OCI-LY7 (cell line): ENCODE data around the gene SLC35F1. TPM values are rescaled to one million over a fixed set of nuclear protein-coding genes. Genes with fewer than 3 reads are reported as not detected.

Source experiments
- BruUV-seq: library from RNA; stranded (reverse); fragments of 400-500 nt; replicated peaks from 2 replicates; lab custom pipeline; 2021; lab: Mats Ljungman, UMichigan
- CTCF ChIA-PET: fragments of 300-600 bp; sonication (Branson Sonifier 250); formaldehyde crosslinking; loops from one replicate; lab custom pipeline; 2022; ENCODE audit warnings: antibody characterized with exemption; ENCODE audit not compliant: unreplicated experiment; lab: Charles Lee
- POLR2A ChIA-PET: fragments of 300-600 bp; sonication (Branson Sonifier 250); formaldehyde crosslinking; loops from one replicate; lab custom pipeline; 2022; ENCODE audit warnings: antibody characterized with exemption; lab: Charles Lee
- DNase-seq: peaks from one replicate; pipeline ENCODE4 v3.0.0-alpha.2; 2015; ENCODE audit warnings: low spot score
- H2AFZ ChIP-seq: fragments of 200-600 bp; sonication (generic), shearing (Covaris generic); 2 replicates; pipeline ENCODE4 v1.6.1; 2014; ENCODE audit warnings: mild to moderate bottlenecking, antibody characterized with exemption, low read length, moderate library complexity
- H3K27ac ChIP-seq: fragments of 200-600 bp; sonication (generic); 2 replicates; pipeline ENCODE4 v1.5.1; 2014; ENCODE audit warnings: mixed run types, low read depth, mild to moderate bottlenecking, moderate library complexity, low read length, inconsistent platforms; ENCODE audit not compliant: poor library complexity, severe bottlenecking
- H3K36me3 ChIP-seq: fragments of 200-600 bp; sonication (generic); 2 replicates; pipeline ENCODE4 v1.6.1; 2014; ENCODE audit warnings: mild to moderate bottlenecking, antibody characterized with exemption, low read length, moderate library complexity, mixed read lengths; ENCODE audit not compliant: insufficient read depth
- H3K4me1 ChIP-seq: fragments of 200-600 bp; sonication (generic); 2 replicates; pipeline ENCODE4 v1.5.1; 2014; ENCODE audit warnings: mild to moderate bottlenecking, low read length; ENCODE audit not compliant: insufficient read depth, poor library complexity, severe bottlenecking
- H3K4me2 ChIP-seq: fragments of 200-600 bp; sonication (generic); 2 replicates; pipeline ENCODE4 v1.6.1; 2014; ENCODE audit warnings: mild to moderate bottlenecking, low read length
- H3K4me3 ChIP-seq: fragments of 200-600 bp; sonication (generic); 2 replicates; pipeline ENCODE4 v1.5.1; 2014; ENCODE audit warnings: mild to moderate bottlenecking, low read depth, low read length; ENCODE audit not compliant: poor library complexity, severe bottlenecking
- H3K79me2 ChIP-seq: fragments of 200-600 bp; sonication (generic); 2 replicates; pipeline ENCODE4 v1.6.1; 2016; ENCODE audit warnings: low read depth, mild to moderate bottlenecking, low read length, moderate library complexity, mixed read lengths; ENCODE audit not compliant: insufficient read depth
- H3K9me2 ChIP-seq: fragments of 200-600 bp; sonication (generic); 2 replicates; pipeline ENCODE4 v1.6.1; 2016; ENCODE audit warnings: mild to moderate bottlenecking, low read length, mixed read lengths; ENCODE audit not compliant: insufficient read depth
- H3K9me3 ChIP-seq: fragments of 200-600 bp; sonication (generic); 2 replicates; pipeline ENCODE4 v1.6.1; 2014; ENCODE audit warnings: mild to moderate bottlenecking, mixed run types, low read length, mixed read lengths
- H4K20me1 ChIP-seq: fragments of 200-600 bp; sonication (generic); 2 replicates; pipeline ENCODE4 v1.6.1; 2014; ENCODE audit warnings: mild to moderate bottlenecking, antibody characterized with exemption, low read length, moderate library complexity, mixed read lengths; ENCODE audit not compliant: insufficient read depth
- EZH2phosphoT487 ChIP-seq: fragments of 200-600 bp; sonication (generic); IDR thresholded peaks from 2 replicates; pipeline ENCODE4 v1.6.1; 2018; ENCODE audit warnings: low read depth, borderline replicate concordance, mild to moderate bottlenecking, mixed run types, antibody characterized with exemption, low read length, moderate library complexity, mixed read lengths
- intact Hi-C: fragments of 100-400 bp; cut with micrococcal nuclease; formaldehyde crosslinking; loops from one replicate; pipeline ENCODE4 v1.10.0; 2022; ENCODE audit not compliant: unreplicated experiment
- total RNA-seq, 2 experiments: library from RNA; depleted of rRNA in 1 of 2; stranded (reverse); fragments of >200 nt in 1 of 2; shearing (Covaris generic) in 1 of 2; gene quantifications; 2 replicates each; pipeline ENCODE4 v1.2.3, GENCODE V29; 2014 to 2022
- TF ChIP-seq, protein P1 (sequence below): fragments of 200-600 bp; sonication (generic); conservative IDR thresholded peaks from 2 replicates; pipeline ENCODE4 v1.5.1; 2014; ENCODE audit warnings: mild to moderate bottlenecking, antibody characterized with exemption, low read length, moderate library complexity, mixed read lengths

Gene SLC35F1
- total RNA-seq, 2 experiments from 2014 or later, result 0.03 TPM; not detected in 1

DNA sequence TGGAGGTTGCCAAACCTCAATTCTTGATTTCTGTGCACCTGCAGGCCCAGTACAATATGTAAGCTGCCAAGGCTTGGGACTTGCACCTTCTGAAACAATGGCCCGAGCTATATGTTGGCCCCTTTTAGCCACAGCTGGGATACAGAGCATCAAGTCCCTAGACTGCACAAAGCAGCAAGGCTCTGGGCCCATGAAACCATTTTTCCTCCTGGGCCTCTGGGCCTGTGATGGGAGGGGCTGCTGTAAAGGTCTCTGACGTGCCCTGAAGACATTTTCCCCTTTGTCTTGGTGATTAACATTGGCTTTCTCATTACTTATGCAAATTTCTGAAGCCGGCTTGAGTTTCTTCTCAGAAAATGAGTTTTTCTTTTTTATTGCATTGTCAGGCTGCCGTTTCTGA lies 40.5 kb upstream of the SLC35F1 start:
- no peaks in the 10 kb centered on the region for H3K36me3 ChIP-seq
- TF ChIP-seq, protein P1, sequence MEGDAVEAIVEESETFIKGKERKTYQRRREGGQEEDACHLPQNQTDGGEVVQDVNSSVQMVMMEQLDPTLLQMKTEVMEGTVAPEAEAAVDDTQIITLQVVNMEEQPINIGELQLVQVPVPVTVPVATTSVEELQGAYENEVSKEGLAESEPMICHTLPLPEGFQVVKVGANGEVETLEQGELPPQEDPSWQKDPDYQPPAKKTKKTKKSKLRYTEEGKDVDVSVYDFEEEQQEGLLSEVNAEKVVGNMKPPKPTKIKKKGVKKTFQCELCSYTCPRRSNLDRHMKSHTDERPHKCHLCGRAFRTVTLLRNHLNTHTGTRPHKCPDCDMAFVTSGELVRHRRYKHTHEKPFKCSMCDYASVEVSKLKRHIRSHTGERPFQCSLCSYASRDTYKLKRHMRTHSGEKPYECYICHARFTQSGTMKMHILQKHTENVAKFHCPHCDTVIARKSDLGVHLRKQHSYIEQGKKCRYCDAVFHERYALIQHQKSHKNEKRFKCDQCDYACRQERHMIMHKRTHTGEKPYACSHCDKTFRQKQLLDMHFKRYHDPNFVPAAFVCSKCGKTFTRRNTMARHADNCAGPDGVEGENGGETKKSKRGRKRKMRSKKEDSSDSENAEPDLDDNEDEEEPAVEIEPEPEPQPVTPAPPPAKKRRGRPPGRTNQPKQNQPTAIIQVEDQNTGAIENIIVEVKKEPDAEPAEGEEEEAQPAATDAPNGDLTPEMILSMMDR, result no peak
- TF ChIP-seq EZH2phosphoT487, result no peak

DNA sequence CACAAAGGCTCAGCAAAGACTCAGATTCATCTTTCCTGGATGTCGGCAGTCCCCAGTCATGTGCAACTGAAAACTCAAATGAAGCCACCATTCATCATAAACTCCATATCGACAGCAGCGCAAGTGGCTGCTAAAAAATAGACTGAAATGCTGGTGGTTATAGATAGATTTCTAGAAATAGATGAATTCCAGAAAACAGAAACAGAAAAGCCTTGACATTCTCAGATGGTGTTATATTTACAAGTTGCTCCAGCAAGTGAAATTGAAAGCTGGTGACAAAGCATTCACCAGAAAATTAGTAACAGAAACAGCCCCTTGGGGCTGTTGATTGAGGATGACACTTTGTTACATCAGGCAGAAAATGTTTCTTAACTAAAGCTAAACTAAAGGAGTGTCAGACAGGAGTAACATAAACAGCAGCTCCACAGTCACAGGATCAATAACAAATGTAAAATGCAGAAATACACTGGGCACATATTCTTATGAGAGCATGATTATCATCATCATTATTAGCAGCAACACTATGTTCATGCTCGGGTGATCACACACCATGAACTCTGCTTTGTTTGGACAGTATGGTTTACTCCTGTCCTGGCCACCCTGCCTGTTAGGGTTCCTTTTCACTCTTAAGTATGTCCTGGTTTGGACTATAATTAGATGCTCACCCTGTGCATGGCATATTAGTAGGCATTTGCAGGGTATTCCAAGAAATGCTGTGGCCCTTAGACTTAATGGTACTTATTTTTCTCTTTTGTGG lies 36.4 kb upstream of the SLC35F1 start:
- ChIA-PET POLR2A (interaction anchor here (1.3 kb wide), 1 partner anchor 11 kb away, joined by 3 read pairs; no protein-coding TSS in a partner anchor), CTCF (no interaction called here)
- no TSS peak for BruUV-seq

More for the DNA sequence above, 40.5 kb upstream of the SLC35F1 start:
- intact Hi-C loops, result no loop called here
- H3K4me3 ChIP-seq, result no peak overlapping the region
- BruUV-seq, result no TSS peak
- no peaks in the 10 kb centered on the region for H4K20me1 ChIP-seq
- no peaks in the 10 kb centered on the region for H3K9me2 ChIP-seq
- no peak overlapping the region for H2AFZ ChIP-seq
- H3K9me3 ChIP-seq, result 0 out of 2 replicates have a peak, but pooled peaks cover 5% of the 10 kb centered on the region
- no peak overlapping the region for H3K4me2 ChIP-seq
- no peak overlapping the region for H3K27ac ChIP-seq
- no peaks in the 10 kb centered on the region for H3K79me2 ChIP-seq
- no peak for DNase-seq
- H3K4me1 ChIP-seq, result no peaks in the 10 kb centered on the region
- POLR2A ChIA-PET, result no interaction called here
- CTCF ChIA-PET, result no interaction called here

More for the DNA sequence above, 36.4 kb upstream of the SLC35F1 start:
- no peak for DNase-seq
- intact Hi-C loops, result no loop called here
- H3K9me2 ChIP-seq, result no peaks in the 10 kb centered on the region
- no peak overlapping the region for H3K4me3 ChIP-seq
- 0 out of 2 replicates have a peak, but pooled peaks cover 5% of the 10 kb centered on the region for H3K9me3 ChIP-seq
- H3K79me2 ChIP-seq, result no peaks in the 10 kb centered on the region
- no peak overlapping the region for H2AFZ ChIP-seq
- no peaks in the 10 kb centered on the region for H3K4me1 ChIP-seq
- H4K20me1 ChIP-seq, result no peaks in the 10 kb centered on the region
- no peaks in the 10 kb centered on the region for H3K36me3 ChIP-seq
- H3K27ac ChIP-seq, result no peak overlapping the region
- no peak for TF ChIP-seq EZH2phosphoT487
- TF ChIP-seq, protein P1, result no peak
- H3K4me2 ChIP-seq, result no peak overlapping the region
